NCI-H146 treated with DMSO at 0.1 percent for 48 hours (cell line): ENCODE data around the gene SSRP1.

Source experiments
- DNase-seq: peaks from one replicate; lab custom pipeline; 2025; ENCODE audit not compliant: unreplicated experiment; lab: John Stamatoyannopoulos, UW

Gene SSRP1

GRCh38 chr11:57318178-57318577, 17.5 kb downstream of the SSRP1 start:
- no peak for DNase-seq

- DNase-seq = no peak
Measured at GRCh38 chr11:57316017-57316416, 19.7 kb downstream of the SSRP1 start.

DNA sequence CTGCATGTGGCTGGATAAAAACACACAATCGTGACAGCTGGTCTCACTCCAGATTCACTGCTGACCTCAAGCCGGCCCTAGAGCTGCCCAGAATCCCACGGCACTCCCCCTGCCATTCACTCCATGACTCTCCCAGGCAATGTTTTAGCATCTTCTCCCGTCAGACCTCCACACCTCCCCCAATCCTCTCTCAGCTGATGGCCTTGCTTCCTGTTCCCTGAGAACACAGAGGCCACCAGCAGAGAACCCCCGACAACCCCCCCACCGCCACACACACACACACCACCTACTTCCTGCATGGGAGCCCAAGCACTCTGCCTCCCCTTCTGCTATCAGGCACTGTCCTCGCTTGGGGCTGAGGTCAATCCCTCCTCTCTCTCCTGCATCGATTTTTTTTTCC, 20.2 kb downstream of the SSRP1 start:
- no peak for DNase-seq

- DNase-seq = no peak
Measured at GRCh38 chr11:57314221-57314973, 21.3 kb downstream of the SSRP1 start.

DNA sequence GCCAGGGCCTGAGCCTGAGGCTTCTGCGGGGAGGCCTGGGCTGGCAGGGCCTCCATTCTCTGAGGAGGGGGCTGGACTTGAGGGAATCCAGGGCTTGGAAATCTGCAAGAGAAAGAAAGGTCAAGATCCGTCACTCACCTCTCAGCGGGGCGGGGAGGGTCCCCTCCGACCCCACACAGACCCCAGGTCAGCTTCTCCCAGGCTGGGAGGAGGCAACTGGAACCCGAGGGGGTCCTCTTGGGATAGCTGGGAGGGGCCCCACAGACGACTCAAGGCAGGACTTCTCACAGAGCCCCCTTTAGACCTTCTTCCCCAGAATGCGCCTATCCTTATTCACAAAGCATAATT, 21.9 kb downstream of the SSRP1 start:
- DNase-seq = no peak

- DNase-seq = no peak
Measured at GRCh38 chr11:57313071-57313787, 22.5 kb downstream of the SSRP1 start.

DNA sequence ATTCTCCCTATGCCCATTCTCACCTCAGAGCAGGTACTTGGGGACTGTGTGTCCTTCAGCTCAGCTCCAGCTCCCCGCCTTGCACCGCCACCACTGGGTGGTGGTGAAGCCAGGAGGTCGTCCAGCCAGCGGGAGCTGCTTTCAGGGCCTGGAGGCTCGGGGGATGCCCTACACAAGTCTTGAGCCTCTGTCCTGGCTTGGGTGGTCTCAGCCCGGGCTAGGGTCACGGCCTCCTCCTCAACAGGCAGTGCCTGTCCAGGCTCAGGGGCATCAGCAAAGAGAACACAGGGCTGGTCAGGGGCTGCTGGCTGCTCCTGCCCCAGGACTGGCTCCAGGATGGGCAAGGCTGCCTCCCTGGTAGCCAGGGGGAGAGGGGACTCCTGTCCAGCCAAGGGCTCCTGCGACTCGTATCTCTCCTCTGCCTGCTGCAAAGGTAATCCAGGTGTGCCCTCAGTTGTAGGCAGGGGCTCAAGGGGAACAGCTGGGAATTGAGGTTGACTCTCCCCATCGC, 23.1 kb downstream of the SSRP1 start:
- DNase-seq = no peak

- no peak for DNase-seq
Measured at GRCh38 chr11:57311109-57311936, 24.4 kb downstream of the SSRP1 start.

- no peak for DNase-seq
Measured at GRCh38 chr11:57310630-57311086, 25.0 kb downstream of the SSRP1 start.

DNA sequence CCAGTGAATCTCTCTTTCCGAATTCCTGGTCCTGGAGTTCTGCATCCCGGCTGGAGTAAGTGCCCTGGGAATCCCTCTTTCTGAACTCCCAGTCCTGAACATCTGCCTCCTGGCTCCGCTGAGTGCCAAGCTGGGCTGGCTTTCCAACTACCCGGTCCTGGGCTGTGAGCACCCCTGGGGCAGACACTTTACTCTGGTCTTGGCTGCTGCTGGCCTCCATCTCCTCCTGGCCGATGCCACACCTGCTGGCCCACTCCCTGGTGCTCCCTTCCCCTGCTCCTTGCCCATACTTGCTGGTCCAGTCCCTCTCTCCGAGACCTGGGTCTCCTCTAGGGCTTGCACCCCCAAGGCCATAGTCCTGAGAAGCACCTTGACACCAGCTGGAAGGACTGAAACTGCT, 25.6 kb downstream of the SSRP1 start:
- no peak for DNase-seq

DNA sequence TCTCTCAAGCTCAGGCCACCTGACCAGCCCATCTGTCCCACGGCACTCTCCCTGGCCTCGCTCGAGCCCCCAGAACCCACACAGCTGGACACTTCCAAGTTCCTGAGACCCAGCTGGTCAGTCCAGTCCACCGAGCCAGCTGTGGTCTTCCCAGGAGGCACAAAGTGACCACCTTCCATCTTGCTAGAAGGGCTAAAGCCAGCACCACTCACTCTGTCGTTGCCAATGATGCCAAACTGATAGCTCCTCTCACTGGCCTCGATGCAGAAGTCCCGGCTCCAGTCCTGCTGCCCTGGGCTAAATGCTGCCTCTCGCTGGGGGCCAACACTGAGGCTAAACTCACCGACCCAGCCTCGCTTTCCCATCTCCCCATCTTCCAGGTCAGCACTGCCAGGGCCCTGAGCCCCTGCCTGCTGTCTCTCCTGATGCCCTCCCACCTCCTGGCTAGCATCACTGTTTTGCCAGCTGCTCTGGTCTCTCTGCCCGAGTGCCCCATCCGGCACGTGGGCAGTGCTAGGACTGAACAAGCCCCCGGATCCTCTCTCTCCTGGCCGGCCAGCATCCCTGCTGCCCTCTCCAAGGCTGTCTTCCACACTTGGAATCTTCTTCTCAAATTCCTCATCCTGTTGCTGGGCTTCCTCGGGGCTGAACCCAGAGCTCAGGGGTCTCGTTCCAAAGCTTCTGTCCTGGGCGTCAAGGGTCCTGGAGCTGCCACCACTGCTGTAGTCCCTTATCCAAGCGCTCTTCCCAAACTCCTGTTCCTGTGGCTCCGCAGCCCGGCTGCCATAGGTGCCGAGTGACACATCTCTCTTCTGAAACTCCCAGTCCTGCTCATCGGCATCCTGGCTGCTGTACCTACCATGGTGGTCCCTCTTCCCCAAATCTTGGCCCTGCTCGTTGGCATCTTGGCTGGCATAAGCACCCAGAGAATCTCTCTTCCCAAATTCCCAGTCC, 26.3 kb downstream of the SSRP1 start:
- DNase-seq = no peak

DNA sequence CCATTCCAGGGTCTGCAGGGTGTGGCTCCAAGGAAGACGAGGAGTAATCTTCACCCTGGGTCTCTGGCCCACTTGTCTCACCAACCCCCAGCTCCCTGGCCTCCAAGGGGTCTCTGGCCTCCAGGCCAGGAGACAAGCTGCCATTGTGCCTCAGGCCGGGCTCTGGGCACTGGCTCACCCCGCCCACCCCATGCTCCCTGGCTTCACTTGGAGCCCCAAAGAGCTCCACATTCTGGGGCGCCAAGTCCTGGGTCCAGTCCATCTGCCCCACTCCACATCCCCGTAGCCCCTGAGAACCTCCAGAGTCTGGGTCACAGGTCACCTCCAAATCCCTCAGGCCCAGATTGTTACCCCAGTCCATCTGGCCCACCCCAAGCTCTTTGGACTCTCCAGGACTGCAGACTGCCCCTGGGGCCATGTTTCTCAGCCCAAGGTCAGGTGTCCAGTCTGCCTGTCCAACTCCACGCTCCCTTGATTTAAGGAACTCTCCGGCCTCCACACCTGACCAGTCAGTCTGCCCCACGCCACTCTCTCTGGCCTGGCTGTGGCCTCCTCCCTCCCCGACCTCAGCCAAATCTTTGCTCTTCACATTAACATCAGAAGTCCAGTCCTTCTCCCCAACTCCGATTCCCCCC, 27.1 kb downstream of the SSRP1 start:
- DNase-seq = no peak

DNA sequence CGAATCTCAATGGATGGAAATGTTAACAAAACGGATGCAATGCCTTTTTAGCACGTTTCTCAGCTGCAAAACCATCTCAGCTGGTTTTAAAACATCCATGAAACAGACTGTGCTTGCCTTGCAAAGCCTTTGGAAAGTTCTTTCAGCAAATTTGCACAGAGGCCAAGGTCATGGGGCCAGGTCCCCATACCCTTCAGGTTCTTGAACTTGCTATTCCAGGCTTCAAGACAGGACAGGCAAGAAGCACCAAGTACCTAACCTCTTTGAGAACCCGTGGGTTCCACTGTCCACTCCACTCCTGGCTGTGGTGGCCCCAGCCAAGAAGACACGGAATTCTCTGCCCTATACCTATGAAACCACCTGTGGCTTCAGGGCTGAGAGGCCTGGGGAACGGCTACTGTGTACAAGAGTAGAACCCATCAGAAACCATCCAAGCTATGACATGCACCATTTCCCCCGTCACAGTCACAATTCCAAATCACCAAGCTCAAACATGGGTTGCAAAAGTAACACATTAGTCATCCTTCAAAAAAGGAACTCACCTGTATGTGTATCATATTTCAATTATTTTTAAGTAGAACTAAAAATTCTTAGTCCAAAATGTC, 27.9 kb downstream of the SSRP1 start:
- no peak for DNase-seq

DNA sequence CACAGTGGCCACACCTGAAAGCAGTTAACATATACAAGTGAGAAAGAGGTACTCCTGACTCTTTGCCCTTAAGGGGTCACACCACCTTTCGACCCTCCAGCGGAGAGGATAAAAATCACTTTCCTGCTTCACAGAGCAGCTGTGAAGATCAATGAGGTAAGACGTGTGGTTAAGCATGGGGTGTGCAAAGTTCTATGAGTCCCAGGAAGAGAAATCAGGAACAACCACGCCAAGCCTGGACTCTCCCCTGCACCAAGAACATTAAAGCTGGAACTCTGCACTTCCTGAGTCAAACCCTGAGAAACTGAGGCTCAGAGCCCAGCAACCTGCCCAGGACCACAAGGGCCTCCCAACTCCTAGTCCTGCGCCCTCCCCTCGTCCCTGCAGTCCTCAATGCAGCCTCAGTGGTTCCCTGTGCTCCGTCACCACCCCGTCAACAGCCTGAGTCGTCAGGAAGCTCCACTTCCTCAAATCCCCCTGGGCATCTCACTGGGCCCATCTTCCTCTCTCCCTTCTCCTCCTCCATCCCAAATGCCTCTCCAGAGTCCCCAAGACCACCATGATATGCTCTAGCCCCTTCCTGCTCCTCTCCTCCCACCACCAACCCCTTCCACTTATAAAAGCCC, 28.6 kb downstream of the SSRP1 start:
- no peak for DNase-seq

GRCh38 chr11:57306161-57306876, 29.4 kb downstream of the SSRP1 start:
- no peak for DNase-seq

DNA sequence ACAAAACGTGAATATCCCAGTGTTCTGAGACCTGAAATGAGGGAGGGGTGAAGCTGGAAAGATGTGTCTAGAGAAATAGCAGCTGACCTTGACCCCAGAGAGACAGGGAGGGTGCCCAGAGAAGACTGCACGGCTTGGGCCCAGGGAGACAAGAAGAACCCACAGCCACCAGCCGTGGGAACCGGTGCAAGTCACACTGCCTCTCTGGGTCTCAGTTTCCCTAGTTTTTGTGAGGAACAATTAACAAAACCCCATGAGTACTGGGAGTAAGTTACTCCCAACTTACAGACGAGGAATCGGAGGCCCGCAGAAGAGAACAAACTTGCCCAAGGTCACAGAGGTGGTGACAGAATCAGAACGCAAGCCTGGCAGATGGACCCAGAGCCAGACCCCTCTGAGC, 30.2 kb downstream of the SSRP1 start:
- DNase-seq = no peak

GRCh38 chr11:57303990-57304579, 31.6 kb downstream of the SSRP1 start:
- no peak for DNase-seq
